Stimulated activated naive CD8-positive, alpha-beta T cell treated with anti-CD3 and anti-CD28 coated beads, Interleukin-15, Interleukin-2, amounts not matched to agents 100 U/mL and 50 U/mL, for 24 hours (primary cell): ENCODE data around the gene DDX59.

Experiments
- ATAC-seq: fragments of 150-1000 bp; cut with Tn5 transposase; one replicate; pipeline ENCODE4 v1.10.0; 2021
- DNase-seq: peaks from one replicate; pipeline ENCODE4 v3.0.0; 2021

The DDX59 gene

GRCh38 chr1:200669314-200670241 lies at the start of gene DDX59:
DDX59 (minus strand) TSS chr1:200669907; CDS start chr1:200666740, 3,167 bp downstream.
- ATAC-seq, result peak; percentile 93
- DNase-seq, result peak; percentile 95

DNA sequence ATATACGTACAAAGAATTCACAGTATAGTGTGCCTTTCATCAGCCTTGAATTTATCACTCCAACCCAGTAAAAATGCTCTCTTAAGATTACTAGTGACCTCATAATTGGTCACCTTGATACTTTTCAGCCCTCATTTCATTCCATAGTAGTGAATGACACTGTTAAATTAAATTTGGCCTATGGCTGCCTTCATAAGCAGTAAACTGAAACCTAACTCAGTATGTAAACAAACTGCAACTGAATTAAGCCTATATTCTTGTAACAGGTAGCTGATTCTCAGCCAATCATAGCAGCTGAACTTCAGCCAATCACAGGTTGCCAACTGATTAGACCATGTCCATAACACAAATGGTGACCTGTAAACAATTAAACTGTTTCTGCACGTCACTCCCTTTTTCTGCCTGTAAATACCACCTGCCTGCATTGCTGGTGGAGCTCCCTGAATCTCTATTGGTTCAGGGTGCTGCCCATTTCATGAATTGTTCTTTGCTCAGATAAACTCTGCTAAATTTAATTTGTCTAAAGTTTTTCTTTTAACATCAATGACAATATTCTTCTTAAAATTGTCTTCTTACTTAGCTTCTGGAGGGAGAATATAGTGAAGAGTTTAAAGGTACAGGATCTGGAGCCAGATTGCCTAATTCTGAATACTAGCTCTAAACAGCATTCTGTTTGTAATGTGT lies 44.9 kb upstream of the DDX59 start:
- DNase-seq (no peak), ATAC-seq (no peak)

- DNase-seq, result no peak
- ATAC-seq, result no peak
These were observed 40.5 kb upstream of the DDX59 start for GRCh38 chr1:200710166-200710565.

- ATAC-seq (peak; percentile 40), DNase-seq (no peak)
These were observed 39.1 kb upstream of the DDX59 start for GRCh38 chr1:200708769-200709168.

DNA sequence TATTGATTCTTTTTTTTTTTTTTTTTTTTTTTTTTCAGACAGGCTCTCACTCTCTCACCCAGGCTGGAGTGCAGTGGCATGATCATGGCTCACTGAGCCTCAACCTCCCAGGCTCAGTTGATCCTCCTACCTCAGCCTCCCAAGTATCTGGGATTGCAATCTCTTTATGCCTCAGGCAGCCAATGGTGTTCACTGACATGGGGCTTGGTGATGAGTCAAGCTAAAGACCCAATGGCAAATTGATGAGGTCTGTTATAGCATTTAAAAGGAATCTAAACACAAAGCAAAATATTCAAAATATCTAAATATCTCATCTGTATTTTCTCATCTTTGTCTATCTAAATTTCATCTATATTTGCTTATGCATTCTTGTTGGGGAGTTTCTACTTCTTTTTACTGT lies 38.5 kb upstream of the DDX59 start:
- ATAC-seq (no peak), DNase-seq (no peak)

DNA sequence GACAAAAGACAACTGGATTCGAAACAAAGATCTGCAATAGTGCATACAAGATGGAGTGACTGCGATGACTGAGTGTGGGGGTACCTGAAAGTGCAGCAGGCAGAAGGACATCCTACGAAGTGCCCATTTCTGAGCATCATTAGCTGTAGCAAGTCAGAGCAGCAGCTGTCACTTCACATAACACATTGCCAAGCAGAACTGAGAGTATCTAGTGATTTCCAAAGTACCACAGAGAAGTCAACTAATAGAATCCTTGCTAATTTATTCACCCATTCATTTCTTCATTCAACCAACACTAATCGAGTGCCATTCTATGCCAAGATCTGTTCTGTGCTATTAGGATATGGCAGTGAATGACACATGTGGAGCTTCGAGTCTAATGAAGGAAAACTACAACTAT lies 37.4 kb upstream of the DDX59 start:
- DNase-seq, result no peak
- ATAC-seq, result no peak

DNA sequence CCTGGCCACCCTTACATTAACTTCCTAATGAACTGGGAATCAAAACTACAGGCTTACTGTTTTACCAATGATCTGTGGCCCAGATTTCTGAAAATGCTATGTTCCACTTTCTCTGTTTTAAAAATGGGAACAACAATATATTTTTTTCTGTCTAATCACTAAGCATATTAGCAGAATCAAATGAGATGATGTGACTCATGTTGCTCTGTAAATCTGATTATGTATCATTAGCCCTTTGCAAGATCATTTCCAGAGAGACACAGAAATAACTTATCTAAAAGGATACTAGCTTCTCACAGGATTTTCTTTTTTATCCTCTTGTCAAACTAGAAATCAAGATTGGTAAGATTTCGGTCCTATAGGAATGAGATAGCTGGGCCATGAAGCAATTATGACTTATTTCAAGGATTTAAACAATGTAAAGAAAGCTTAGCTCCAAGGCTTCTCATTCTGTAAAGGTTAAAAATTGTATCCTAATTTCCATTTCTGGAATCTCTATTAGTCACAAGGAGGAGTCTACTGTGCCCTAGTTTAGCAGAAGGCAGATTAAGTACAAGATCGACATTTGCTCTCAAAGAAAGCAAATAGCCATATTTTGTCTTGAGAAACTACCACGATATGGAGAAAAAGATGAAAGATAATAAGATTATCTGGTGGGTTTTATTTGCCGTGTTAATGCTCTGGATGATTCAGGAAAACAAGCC lies 36.6 kb upstream of the DDX59 start:
- DNase-seq, result no peak
- ATAC-seq, result no peak

DNA sequence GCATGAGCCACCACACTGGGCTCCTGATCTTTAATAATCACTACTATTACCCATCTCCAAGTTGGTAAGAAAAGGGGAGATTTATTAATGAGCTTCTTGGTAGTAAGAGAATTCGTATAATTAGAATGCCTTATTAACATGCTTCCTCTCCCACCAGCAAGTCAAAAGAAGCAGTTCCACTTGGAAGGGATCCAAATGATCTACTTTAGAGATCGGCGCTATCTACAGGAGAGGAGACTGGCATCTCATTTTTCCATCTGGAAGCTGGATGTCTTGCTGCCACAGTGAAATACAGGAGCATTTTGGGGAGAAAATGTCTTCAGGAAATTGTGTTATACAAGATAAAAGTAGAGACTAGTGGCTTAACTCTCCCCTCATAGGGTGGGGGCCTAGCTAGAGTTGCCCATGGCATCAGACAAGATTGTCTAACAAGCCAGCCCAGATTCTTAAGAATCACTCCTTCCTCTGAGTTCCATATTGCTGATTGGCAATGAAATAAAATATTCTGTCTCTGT lies 35.3 kb upstream of the DDX59 start:
- DNase-seq (no peak), ATAC-seq (no peak)

- DNase-seq (no peak), ATAC-seq (no peak)
These were observed 30.2 kb upstream of the DDX59 start for GRCh38 chr1:200699871-200700270.

DNA sequence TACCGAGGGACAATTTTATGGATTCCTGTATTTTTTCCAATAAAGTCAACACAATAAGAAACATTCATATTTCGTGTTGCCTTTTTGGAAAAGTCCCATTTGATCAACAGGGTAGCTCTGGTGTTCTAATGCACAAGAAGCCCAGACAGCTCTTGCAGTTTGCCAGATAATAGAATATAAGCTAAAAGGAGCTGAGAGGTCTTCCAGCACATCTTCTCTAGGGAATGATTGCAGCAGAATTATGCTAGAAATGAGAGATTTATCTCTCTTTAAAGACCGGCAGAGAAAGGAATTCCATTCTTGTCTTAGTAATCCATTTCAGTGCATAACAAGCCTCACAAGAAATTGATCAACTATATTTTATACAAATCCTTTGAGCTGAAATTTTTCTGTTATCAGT lies 25.0 kb upstream of the DDX59 start:
- no peak for DNase-seq
- no peak for ATAC-seq

- ATAC-seq, result no peak
- DNase-seq, result no peak
These were observed 23.6 kb upstream of the DDX59 start for GRCh38 chr1:200693327-200693726.

- ATAC-seq, result no peak
These were observed 22.6 kb upstream of the DDX59 start for GRCh38 chr1:200692316-200692715.

GRCh38 chr1:200686620-200687019 lies 16.9 kb upstream of the DDX59 start:
- DNase-seq (no peak), ATAC-seq (no peak)

More at GRCh38 chr1:200692316-200692715, 22.6 kb upstream of the DDX59 start:
- no peak for DNase-seq

- ATAC-seq (no peak), DNase-seq (no peak)
These were observed 14.3 kb upstream of the DDX59 start for GRCh38 chr1:200684015-200684414.

- no peak for ATAC-seq
- no peak for DNase-seq
These were observed 13.6 kb upstream of the DDX59 start for GRCh38 chr1:200683298-200683697.

- no peak for DNase-seq
- ATAC-seq, result no peak
These were observed 11.5 kb upstream of the DDX59 start for GRCh38 chr1:200681231-200681630.

GRCh38 chr1:200676829-200677228 lies 7.1 kb upstream of the DDX59 start:
- no peak for ATAC-seq
- DNase-seq, result no peak

GRCh38 chr1:200675588-200675852 lies 5.8 kb upstream of the DDX59 start:
- DNase-seq, result no peak
- no peak for ATAC-seq

GRCh38 chr1:200674838-200675587 lies 5.3 kb upstream of the DDX59 start:
- no peak for ATAC-seq
- DNase-seq, result no peak

GRCh38 chr1:200673952-200674823 lies 4.5 kb upstream of the DDX59 start:
- no peak for DNase-seq

DNA sequence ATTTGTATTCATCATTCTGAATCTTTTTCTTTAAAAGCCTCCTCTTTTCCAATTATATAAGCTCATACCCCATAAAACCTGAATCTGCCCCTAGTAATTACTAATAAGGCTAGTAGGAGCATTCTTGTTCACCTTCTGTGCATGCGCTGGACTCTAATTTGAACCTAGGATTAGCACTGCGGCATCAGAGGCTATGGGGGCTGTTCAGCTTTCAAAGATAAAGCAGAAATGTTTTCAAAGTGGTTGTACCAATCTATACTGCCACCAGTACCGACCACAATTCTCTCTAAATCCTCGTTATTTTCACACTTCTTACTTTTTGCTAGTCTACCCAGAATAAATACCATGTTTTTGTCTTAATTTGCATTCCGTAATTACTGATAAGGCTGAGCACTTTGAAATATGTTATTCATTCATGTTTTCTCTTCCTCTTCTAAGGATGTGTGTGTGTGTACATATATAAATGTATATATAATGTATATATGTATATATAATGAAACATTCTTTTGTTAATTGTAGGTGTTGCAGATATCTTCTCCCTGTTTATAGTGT lies 1.6 kb upstream of the DDX59 start:
- DNase-seq (no peak), ATAC-seq (no peak)

More at GRCh38 chr1:200673952-200674823, 4.5 kb upstream of the DDX59 start:
- no peak for ATAC-seq
